Suprapubic skin (tissue), 4 donors: Measurements from ENCODE around the gene GNB1L. TPM values are rescaled to one million over a fixed set of nuclear protein-coding genes. Genes with fewer than 3 reads are reported as not detected.

Experiments
- DNase-seq, 2 donors: peaks; one replicate each; pipeline ENCODE4 v3.0.0-alpha.2; 2019; ENCODE audit warnings: low spot score in 2 of 2
- H3K27ac ChIP-seq: fragments of 200-600 bp; sonication (generic); one replicate; pipeline ENCODE4 v1.5.1; 2019
- H3K27me3 ChIP-seq: fragments of 200-600 bp; sonication (generic); one replicate; pipeline ENCODE4 v1.5.1; 2019
- H3K36me3 ChIP-seq: fragments of 200-600 bp; sonication (generic); one replicate; pipeline ENCODE4 v1.5.1; 2019
- H3K4me1 ChIP-seq: fragments of 200-600 bp; sonication (generic); one replicate; pipeline ENCODE4 v1.5.1; 2019
- H3K4me3 ChIP-seq: fragments of 200-600 bp; sonication (generic); one replicate; pipeline ENCODE4 v1.5.1; 2019; ENCODE audit warnings: mild to moderate bottlenecking
- H3K9me3 ChIP-seq: fragments of 200-600 bp; sonication (generic); one replicate; pipeline ENCODE4 v1.5.1; 2019
- CTCF ChIP-seq, 2 donors: fragments of 200-600 bp in 1 of 2; fragments of 450-650 bp in 1 of 2; sonication (generic) in 1 of 2; IDR thresholded peaks; one replicate each; pipeline ENCODE4 v1.5.1; 2016 to 2019; ENCODE audit warnings: antibody characterized with exemption in 2 of 2, mild to moderate bottlenecking in 1 of 2, moderate library complexity in 1 of 2
- EP300 ChIP-seq: sonication (generic); formaldehyde crosslinking; IDR thresholded peaks from one replicate; pipeline ENCODE4 v1.6.1; 2017; ENCODE audit warnings: antibody characterized with exemption
- POLR2A ChIP-seq, 2 donors: fragments of 450-650 bp; IDR thresholded peaks; one replicate each; pipeline ENCODE4 v1.6.1; 2017; ENCODE audit warnings: antibody characterized with exemption in 2 of 2, mild to moderate bottlenecking in 2 of 2, moderate library complexity in 2 of 2
- POLR2AphosphoS5 ChIP-seq, 3 donors: sonication (generic); formaldehyde crosslinking; IDR thresholded peaks; one replicate each; pipeline ENCODE4 v1.6.1; 2017; ENCODE audit warnings: antibody characterized with exemption in 3 of 3
- WGBS: methylation state at CpG from one replicate; pipeline ENCODE4 v1.1.5; 2018; 5-methylcytosine and 5-hydroxymethylcytosine counted together
- total RNA-seq, 4 donors: library from RNA; depleted of rRNA; stranded (reverse); fragments of >200 nt; gene quantifications; one replicate each; pipeline ENCODE4 v1.1.0, GENCODE V29; 2016

Gene GNB1L
- total RNA-seq, 4 donors from 2014 or later, result 6.3 to 14.6 (median 10.9) TPM

DNA sequence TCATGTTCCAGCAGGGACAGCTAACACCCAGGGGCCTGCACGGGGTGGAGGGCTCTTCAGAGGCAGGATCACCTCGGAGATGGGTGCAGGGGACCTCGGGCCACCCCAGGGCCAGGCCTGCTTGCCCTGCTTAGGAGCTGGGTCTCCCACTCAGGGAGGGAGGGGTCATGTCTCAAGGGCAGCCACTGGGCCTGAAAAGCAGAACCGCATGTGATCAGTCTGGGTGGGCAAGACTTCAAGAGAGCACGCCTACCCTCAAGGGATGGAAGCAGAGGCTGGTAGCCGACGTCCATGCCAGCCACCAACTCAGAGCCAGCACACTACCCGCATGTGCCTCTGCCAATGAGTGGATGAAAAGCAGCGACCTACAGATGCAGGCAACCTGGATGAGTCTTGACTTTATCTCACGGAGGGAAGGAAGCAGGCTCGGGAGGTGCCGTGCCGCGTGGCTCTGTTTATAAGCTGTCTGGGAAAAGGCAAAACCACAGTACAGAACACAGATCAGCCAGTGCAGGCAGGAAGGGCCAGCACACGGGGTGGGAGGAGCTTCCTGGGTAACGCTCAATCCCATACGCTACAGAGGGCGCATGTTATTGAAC, 78.1 kb downstream of the GNB1L start:
- peaks cover 17% of the 10 kb centered on the region for H3K4me1 ChIP-seq
- H3K27me3 ChIP-seq, result no peaks in the 10 kb centered on the region
- no peaks in the 10 kb centered on the region for H3K9me3 ChIP-seq
- H3K27ac ChIP-seq, result no peak overlapping the region
- no peak for TF ChIP-seq POLR2A (IDR thresholded peaks at IDR 0.05)
- no peak for TF ChIP-seq EP300
- no peak for TF ChIP-seq POLR2AphosphoS5 (IDR thresholded peaks at IDR 0.05)
- no peak for TF ChIP-seq CTCF (IDR thresholded peaks at IDR 0.05)
- WGBS, result 22% methylated on average over 15 of the region's 18 CpGs
- no peak for DNase-seq
- no peak overlapping the region for H3K4me3 ChIP-seq
- no peaks in the 10 kb centered on the region for H3K36me3 ChIP-seq

DNA sequence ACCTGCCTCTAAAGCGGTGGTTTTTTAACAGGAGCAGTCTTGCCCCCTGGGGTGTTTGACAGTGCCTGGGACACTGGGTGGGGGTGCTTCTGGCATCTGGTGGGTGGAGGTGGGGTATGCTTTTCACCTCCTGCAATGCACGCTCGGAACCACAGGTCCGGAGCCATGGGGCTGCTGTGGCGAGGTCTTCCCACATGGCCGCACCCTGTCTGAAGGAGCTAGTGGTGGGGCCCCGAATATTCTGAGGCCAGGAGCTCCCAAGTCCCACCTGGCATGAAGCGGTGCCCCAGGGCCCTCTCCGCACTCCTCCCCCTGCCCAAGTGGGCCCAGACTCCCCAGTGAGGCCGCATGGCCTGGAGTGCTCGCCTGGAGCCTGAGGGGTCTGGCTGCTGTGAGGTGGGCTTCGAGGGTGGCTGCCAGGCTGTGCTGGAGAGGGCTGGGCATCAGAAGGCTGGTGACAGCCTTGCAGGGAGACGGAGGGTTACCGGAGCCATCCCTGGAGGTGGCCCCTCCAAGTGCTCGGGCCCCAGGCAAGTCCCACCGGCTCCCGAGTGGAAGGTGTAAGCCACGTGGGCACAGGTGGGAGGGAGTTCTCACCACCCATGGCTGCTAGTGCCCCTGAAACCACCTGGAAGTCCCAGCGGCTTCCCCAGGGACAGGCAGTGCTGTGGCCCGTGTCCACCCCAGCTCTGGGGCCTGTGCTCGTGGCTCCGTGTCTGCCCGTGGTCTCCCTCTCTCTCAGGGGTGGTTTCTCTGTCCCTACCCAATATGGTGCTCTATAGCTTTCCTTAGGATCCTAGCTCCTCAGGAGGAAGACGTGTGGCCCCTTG, 79.0 kb downstream of the GNB1L start:
- TF ChIP-seq POLR2AphosphoS5 (IDR thresholded peaks at IDR 0.05), result no peak
- no peak for TF ChIP-seq POLR2A (IDR thresholded peaks at IDR 0.05)
- no peak for TF ChIP-seq EP300
- TF ChIP-seq CTCF (IDR thresholded peaks at IDR 0.05), result no peak
- WGBS, result 87% methylated on average over 20 of the region's 24 CpGs
- Histone ChIP-seq H3K36me3 (no peaks in the 10 kb centered on the region), H3K27ac (no peak overlapping the region), H3K27me3 (no peaks in the 10 kb centered on the region), H3K9me3 (no peaks in the 10 kb centered on the region), H3K4me3 (no peak overlapping the region), H3K4me1 (peaks cover 17% of the 10 kb centered on the region)
- no peak for DNase-seq

DNA sequence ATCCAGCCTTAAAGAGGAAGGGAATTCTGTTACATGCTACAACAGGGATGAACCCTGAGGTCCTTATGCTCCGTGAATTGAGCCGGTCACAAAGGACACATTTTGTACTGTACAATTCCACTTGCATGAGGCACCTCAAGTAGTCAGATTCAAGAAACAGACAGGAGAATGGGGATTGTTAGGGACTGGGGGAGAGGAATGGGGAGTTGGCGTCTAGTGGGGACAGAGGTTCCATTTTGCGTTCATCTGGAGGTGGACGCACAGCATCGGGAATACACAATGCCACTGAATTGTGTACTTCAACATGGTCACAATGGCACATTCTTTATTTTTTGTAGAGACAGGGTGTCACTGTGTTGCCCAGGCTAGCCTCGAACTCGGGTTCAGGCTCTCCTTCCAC, 80.0 kb downstream of the GNB1L start:
- DNase-seq, result no peak
- H3K36me3 ChIP-seq, result no peaks in the 10 kb centered on the region
- H3K9me3 ChIP-seq, result no peaks in the 10 kb centered on the region
- H3K27ac ChIP-seq, result no peak overlapping the region
- H3K27me3 ChIP-seq, result no peaks in the 10 kb centered on the region
- TF ChIP-seq CTCF (IDR thresholded peaks at IDR 0.05), result no peak
- TF ChIP-seq POLR2A (IDR thresholded peaks at IDR 0.05), result no peak
- no peak for TF ChIP-seq EP300
- no peak for TF ChIP-seq POLR2AphosphoS5 (IDR thresholded peaks at IDR 0.05)
- H3K4me1 ChIP-seq, result peaks cover 17% of the 10 kb centered on the region
- H3K4me3 ChIP-seq, result no peak overlapping the region
- WGBS, result 93% methylated on average over 8 of the region's 8 CpGs

DNA sequence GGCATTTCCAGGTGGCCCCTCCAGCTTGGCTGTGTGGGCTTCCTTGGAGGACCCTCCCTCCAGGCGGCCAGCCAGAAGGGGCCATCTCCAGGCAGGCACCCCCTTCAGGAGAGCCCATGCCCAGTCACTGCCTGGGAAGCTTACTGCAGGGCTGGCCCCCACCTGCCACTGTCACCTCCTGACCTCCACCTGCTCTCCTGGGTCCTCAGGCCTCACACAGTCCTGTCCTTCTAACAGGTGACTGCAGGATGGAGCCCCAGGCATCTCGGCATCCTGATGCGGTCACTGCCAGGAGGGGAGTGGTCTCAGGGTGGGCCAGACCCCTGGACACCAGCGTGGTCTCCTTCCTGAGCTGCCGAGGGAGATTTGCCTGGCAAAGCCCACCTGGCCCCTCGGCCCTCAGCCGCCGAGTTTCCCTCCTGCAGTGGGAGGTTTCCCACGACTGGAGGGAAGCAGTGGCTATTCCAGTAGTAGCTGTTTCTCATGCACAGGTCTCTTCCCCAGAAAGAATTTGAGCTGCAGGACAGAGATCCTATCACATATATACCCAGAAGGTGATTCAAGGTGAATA, 81.1 kb downstream of the GNB1L start:
- Histone ChIP-seq H3K9me3 (no peaks in the 10 kb centered on the region), H3K27me3 (no peaks in the 10 kb centered on the region), H3K27ac (no peak overlapping the region), H3K36me3 (no peaks in the 10 kb centered on the region), H3K4me1 (peaks cover 17% of the 10 kb centered on the region), H3K4me3 (no peak overlapping the region)
- DNase-seq, result no peak
- 92% methylated on average over 8 of the region's 9 CpGs for WGBS
- TF ChIP-seq POLR2AphosphoS5 (IDR thresholded peaks at IDR 0.05) (no peak), EP300 (no peak), CTCF (IDR thresholded peaks at IDR 0.05) (no peak), POLR2A (IDR thresholded peaks at IDR 0.05) (no peak)
